SK-N-SH (cell line): ENCODE measurements around the gene NKX1-1. TPM values are rescaled to one million over a fixed set of nuclear protein-coding genes. Genes with fewer than 3 reads are reported as not detected.

Source experiments
- CTCF ChIA-PET: fragments of 300-600, 350-600 bp; formaldehyde crosslinking; extraction: SDS; loops from one replicate; lab custom pipeline; 2021; lab: Yijun Ruan, JAX
- POLR2A ChIA-PET: fragments of 350-600 bp; sonication (Branson Sonifier 250); formaldehyde crosslinking; extraction: SDS; loops from one replicate; lab custom pipeline; 2020; ENCODE audit warnings: antibody characterized with exemption, inconsistent platforms; lab: Yijun Ruan, JAX
- DNase-seq: peaks from one replicate; pipeline ENCODE4 v3.0.0; 2012
- H2AFZ ChIP-seq: fragments of 200-600 bp; sonication (generic); 2 replicates; pipeline ENCODE4 v1.8.1; 2016; ENCODE audit warnings: antibody characterized with exemption, mild to moderate bottlenecking, low read depth
- H3F3A ChIP-seq: fragments of 200-600 bp; sonication (generic); replicated peaks from 2 replicates; pipeline ENCODE3; 2016; ENCODE audit warnings: antibody characterized with exemption, mild to moderate bottlenecking; ENCODE audit not compliant: insufficient read depth
- H3K27ac ChIP-seq, 2 experiments: fragments of 200-500 bp in 1 of 2; fragments of 200-600 bp in 1 of 2; sonication (Bioruptor generic) in 1 of 2; sonication (generic), shearing (Covaris generic) in 1 of 2; 2 replicates each; pipeline versions ENCODE4 v1.5.1 to v1.6.1; 2014 to 2016; ENCODE audit warnings: low read depth in 2 of 2, inconsistent platforms in 1 of 2, low read length in 1 of 2, mild to moderate bottlenecking in 1 of 2, mixed read lengths in 1 of 2
- H3K27me3 ChIP-seq: fragments of 200-600 bp; sonication (generic), shearing (Covaris generic); 2 replicates; pipeline ENCODE4 v1.6.1; 2016; ENCODE audit warnings: mixed run types; ENCODE audit not compliant: insufficient read depth
- H3K36me3 ChIP-seq, 2 experiments: fragments of 200-500 bp in 1 of 2; fragments of 200-600 bp in 1 of 2; sonication (Bioruptor generic) in 1 of 2; sonication (generic) in 1 of 2; replicated peaks in 1 of 2; 2 replicates each; pipeline versions ENCODE3 to v1.5.1; 2014 to 2016; ENCODE audit warnings: low read length in 1 of 2, mild to moderate bottlenecking in 1 of 2; ENCODE audit not compliant: insufficient read depth in 2 of 2, control insufficient read depth in 1 of 2
- H3K4me1 ChIP-seq, 2 experiments: fragments of 200-500 bp in 1 of 2; fragments of 200-600 bp in 1 of 2; sonication (Bioruptor generic) in 1 of 2; sonication (generic), shearing (Covaris generic) in 1 of 2; 2 replicates each; pipeline versions ENCODE4 v1.5.1 to v1.6.1; 2014 to 2016; ENCODE audit warnings: low read depth in 1 of 2, low read length in 1 of 2, mixed run types in 1 of 2; ENCODE audit not compliant: insufficient read depth in 2 of 2, control insufficient read depth in 1 of 2
- H3K4me2 ChIP-seq: fragments of 200-600 bp; sonication (generic), shearing (Covaris generic); 2 replicates; pipeline ENCODE4 v1.6.1; 2017; ENCODE audit warnings: mixed run types
- H3K4me3 ChIP-seq, 2 experiments: fragments of 200-500 bp in 1 of 2; fragments of 200-600 bp in 1 of 2; sonication (Bioruptor generic) in 1 of 2; sonication (generic), shearing (Covaris generic) in 1 of 2; 2 replicates each; pipeline versions ENCODE4 v1.5.1 to v1.8.1; 2014 to 2016; ENCODE audit warnings: low read depth in 2 of 2, inconsistent platforms in 1 of 2, low read length in 1 of 2, mild to moderate bottlenecking in 1 of 2, mixed read lengths in 1 of 2, moderate library complexity in 1 of 2
- H3K79me2 ChIP-seq: fragments of 200-600 bp; sonication (generic); 2 replicates; pipeline ENCODE4 v1.8.1; 2017; ENCODE audit warnings: mild to moderate bottlenecking; ENCODE audit not compliant: insufficient read depth
- H3K9ac ChIP-seq: fragments of 200-600 bp; sonication (generic); 2 replicates; pipeline ENCODE4 v1.6.1; 2017; ENCODE audit warnings: mixed run types
- H3K9me2 ChIP-seq: fragments of 200-600 bp; sonication (generic); 2 replicates; pipeline ENCODE4 v1.6.1; 2017; ENCODE audit warnings: mixed run types
- H3K9me3 ChIP-seq: fragments of 200-600 bp; sonication (generic); 2 replicates; pipeline ENCODE4 v1.6.1; 2017; ENCODE audit warnings: mixed run types, mild to moderate bottlenecking, moderate library complexity
- H4K20me1 ChIP-seq: fragments of 200-600 bp; sonication (generic); 2 replicates; pipeline ENCODE4 v1.6.1; 2017; ENCODE audit warnings: mild to moderate bottlenecking, mixed run types; ENCODE audit not compliant: insufficient read depth
- CHD2 ChIP-seq: fragments of 150-350 bp; IDR thresholded peaks from 2 replicates; pipeline ENCODE4 v1.6.1; 2018; ENCODE audit warnings: low read length; ENCODE audit not compliant: partially characterized antibody
- CTCF ChIP-seq: fragments of 200-600 bp; sonication (generic); IDR thresholded peaks from 2 replicates; pipeline ENCODE4 v1.6.1; 2017; ENCODE audit warnings: antibody characterized with exemption, mild to moderate bottlenecking, moderate library complexity
- ELF1 ChIP-seq: IDR thresholded peaks from 2 replicates; pipeline ENCODE4 v1.4.0; 2012
- EP300 ChIP-seq, 2 experiments: IDR thresholded peaks; 2 replicates each; pipeline versions ENCODE4 v1.4.0 to v1.6.1; 2012; ENCODE audit warnings: borderline replicate concordance in 1 of 2, low read depth in 1 of 2, low read length in 1 of 2
- FOSL2 ChIP-seq: IDR thresholded peaks from 2 replicates; pipeline ENCODE4 v1.4.0; 2012; ENCODE audit warnings: low read depth, mild to moderate bottlenecking, moderate library complexity, borderline replicate concordance
- FOXJ3 ChIP-seq: sonication (generic); formaldehyde crosslinking; IDR thresholded peaks from 2 replicates; pipeline ENCODE4 v1.5.1; 2020; ENCODE audit warnings: mild to moderate bottlenecking, missing genetic modification reagents
- FOXM1 ChIP-seq: IDR thresholded peaks from 2 replicates; pipeline ENCODE4 v1.4.0; 2012; ENCODE audit warnings: low read depth, mild to moderate bottlenecking
- GATA2 ChIP-seq: sonication (generic); formaldehyde crosslinking; IDR thresholded peaks from 2 replicates; pipeline ENCODE4 v1.5.0; 2020; ENCODE audit warnings: mild to moderate bottlenecking, missing genetic modification reagents
- NFIC ChIP-seq: IDR thresholded peaks from 2 replicates; pipeline ENCODE4 v1.4.0; 2012; ENCODE audit warnings: borderline replicate concordance
- RAD21 ChIP-seq: IDR thresholded peaks from 2 replicates; pipeline ENCODE4 v1.6.1; 2012; ENCODE audit warnings: mild to moderate bottlenecking, low read length
- RCOR1 ChIP-seq: fragments of 150-350 bp; IDR thresholded peaks from 2 replicates; pipeline ENCODE4 v1.6.1; 2017; ENCODE audit warnings: antibody characterized with exemption, low read length
- REST ChIP-seq: IDR thresholded peaks from 2 replicates; pipeline ENCODE4 v1.6.1; 2012; ENCODE audit warnings: mild to moderate bottlenecking, low read depth, low read length, moderate library complexity
- RXRA ChIP-seq: IDR thresholded peaks from 2 replicates; pipeline ENCODE4 v1.4.0; 2012; ENCODE audit warnings: low read depth, mild to moderate bottlenecking, borderline replicate concordance
- SMC3 ChIP-seq: IDR thresholded peaks from 2 replicates; pipeline ENCODE4 v1.6.1; 2012; ENCODE audit warnings: low read depth, low read length, improper control_type of control experiment
- TAF1 ChIP-seq: IDR thresholded peaks from 2 replicates; pipeline ENCODE4 v1.6.1; 2012; ENCODE audit warnings: low read depth, mild to moderate bottlenecking, low read length, moderate library complexity, borderline replicate concordance
- TCF12 ChIP-seq: IDR thresholded peaks from 2 replicates; pipeline ENCODE4 v1.4.0; 2012
- USF2 ChIP-seq: fragments of 150-350 bp; IDR thresholded peaks from 2 replicates; pipeline ENCODE4 v1.6.1; 2017; ENCODE audit warnings: antibody characterized with exemption, low read length, low read depth, borderline replicate concordance
- WGBS: methylation state at CpG from one replicate; pipeline ENCODE4 v1.1.6; 2017; ENCODE audit warnings: low lambda C conversion rate; 5-methylcytosine and 5-hydroxymethylcytosine counted together
- polyA plus RNA-seq, 3 experiments: library from polyadenylated mRNA; depleted of rRNA; stranded (reverse); fragments of >200 nt; gene quantifications; 2 replicates each; pipeline ENCODE4 v1.2.3, GENCODE V29; 2012
- TF ChIP-seq, protein P1 (sequence below): IDR thresholded peaks from 2 replicates; pipeline ENCODE4; 2012

The NKX1-1 gene
- polyA plus RNA-seq, 1 of the 3 experiments (the other 2 are of a cell fraction): not detected

GRCh38 chr4:1414831-1415680 lies 8.8 kb upstream of the NKX1-1 start:
- no peaks in the 10 kb centered on the region for H3K36me3 ChIP-seq
- no peak overlapping the region for H3K4me2 ChIP-seq
- TF ChIP-seq GATA2: no peak
- no peak for TF ChIP-seq FOXJ3 (CRISPR knock-in tag)
- TF ChIP-seq RCOR1: no peak
- TF ChIP-seq RXRA: no peak
- TF ChIP-seq NFIC: no peak
- TF ChIP-seq RAD21: no peak
- TF ChIP-seq, protein P1, sequence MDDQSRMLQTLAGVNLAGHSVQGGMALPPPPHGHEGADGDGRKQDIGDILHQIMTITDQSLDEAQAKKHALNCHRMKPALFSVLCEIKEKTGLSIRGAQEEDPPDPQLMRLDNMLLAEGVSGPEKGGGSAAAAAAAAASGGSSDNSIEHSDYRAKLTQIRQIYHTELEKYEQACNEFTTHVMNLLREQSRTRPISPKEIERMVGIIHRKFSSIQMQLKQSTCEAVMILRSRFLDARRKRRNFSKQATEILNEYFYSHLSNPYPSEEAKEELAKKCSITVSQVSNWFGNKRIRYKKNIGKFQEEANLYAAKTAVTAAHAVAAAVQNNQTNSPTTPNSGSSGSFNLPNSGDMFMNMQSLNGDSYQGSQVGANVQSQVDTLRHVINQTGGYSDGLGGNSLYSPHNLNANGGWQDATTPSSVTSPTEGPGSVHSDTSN: no peak
- no peak for TF ChIP-seq USF2
- no peak for TF ChIP-seq FOSL2
- no peak for TF ChIP-seq CTCF
- no peak for TF ChIP-seq TCF12
- no peak for TF ChIP-seq FOXM1
- no peak for TF ChIP-seq ELF1
- no peak for TF ChIP-seq EP300 (IDR thresholded peaks at IDR 0.05; ENCODE audit: borderline replicate concordance in 1 of 2, low read depth in 1 of 2, low read length in 1 of 2)
- TF ChIP-seq SMC3: no peak
- TF ChIP-seq CHD2: no peak
- TF ChIP-seq REST: no peak
- no peak for TF ChIP-seq TAF1
- peak; percentile 62 for DNase-seq
- no peaks in the 10 kb centered on the region for H3K9me3 ChIP-seq
- 27% methylated on average over 10 of the region's 75 CpGs for WGBS
- H3K4me3 ChIP-seq: no peak overlapping the region
- no peaks in the 10 kb centered on the region for H4K20me1 ChIP-seq
- H3F3A ChIP-seq: no peaks in the 10 kb centered on the region
- H2AFZ ChIP-seq: no peak overlapping the region
- ChIA-PET CTCF (interaction anchor here (1.4 to 1.5 kb wide), 3 partner anchors 10 to 97 kb away, joined by 3 to 4 read pairs (median 3); no protein-coding TSS in a partner anchor), POLR2A (no interaction called here)
- H3K4me1 ChIP-seq: no peaks in the 10 kb centered on the region
- H3K9me2 ChIP-seq: no peaks in the 10 kb centered on the region
- peaks cover 81% of the 10 kb centered on the region for H3K27me3 ChIP-seq
- no peak overlapping the region for H3K27ac ChIP-seq
- H3K9ac ChIP-seq: no peak overlapping the region
- no peaks in the 10 kb centered on the region for H3K79me2 ChIP-seq
